UCSD-AML1 (cell line): ENCODE results near the gene SNRNP27.
A peak's percentile ranks its signal among the peaks of the same experiment; 100 is the strongest.
"Not testable (repeated sequence)": the region's sequence is repeated elsewhere in the genome, so short reads cannot be mapped to it uniquely, and the experiment has no call there.

Experiments used
- DNase-seq: peaks from one replicate; lab custom pipeline; 2025; ENCODE audit not compliant: unreplicated experiment; lab: John Stamatoyannopoulos, UW

Gene SNRNP27

DNA sequence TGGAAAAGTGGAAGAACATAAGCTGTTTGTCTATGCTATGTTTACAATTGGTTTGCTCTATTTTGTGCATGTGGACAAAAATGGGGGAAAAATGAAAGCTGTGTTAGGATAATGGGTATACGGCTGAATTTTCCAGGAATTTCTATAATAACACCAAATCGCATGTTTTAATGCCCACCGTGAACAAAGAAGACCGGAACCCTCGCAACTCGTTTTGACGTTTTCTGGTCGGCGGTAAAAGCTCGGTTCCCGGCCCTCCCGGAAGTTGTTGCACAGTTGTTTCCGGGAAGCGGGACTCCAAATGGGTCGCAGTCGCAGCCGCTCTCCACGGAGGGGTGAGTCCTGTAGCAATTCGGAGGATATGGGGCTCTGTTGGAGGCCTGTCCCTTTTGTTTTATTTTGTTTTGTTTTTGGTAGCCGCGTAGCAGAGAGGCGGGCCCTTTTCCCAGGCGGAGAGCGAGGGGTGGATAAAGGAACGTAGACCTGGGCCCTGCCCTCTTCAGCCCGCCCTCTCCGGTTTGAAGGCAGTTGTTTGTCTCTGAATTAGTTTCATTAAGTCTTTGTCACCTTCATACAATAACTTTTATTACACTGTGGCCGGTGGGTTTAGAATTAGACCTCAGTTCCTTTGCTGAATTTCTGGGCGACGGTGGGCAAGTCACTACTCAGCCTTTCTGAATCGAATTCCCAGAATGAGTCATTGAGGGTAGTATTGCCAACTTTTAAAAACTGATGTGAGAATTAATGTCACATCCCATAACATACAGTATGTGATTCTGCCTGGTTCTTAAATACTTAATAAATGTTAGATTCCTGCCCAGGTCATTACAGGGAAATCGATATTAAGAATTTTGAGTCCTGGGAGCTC is at the start of gene SNRNP27:
Gene SNRNP27, plus strand, starts transcription at position 273 of the 868 bp plus-strand sequence. Its CDS starts 29 bp downstream, at position 302.
- peak; percentile 78 for DNase-seq

DNA sequence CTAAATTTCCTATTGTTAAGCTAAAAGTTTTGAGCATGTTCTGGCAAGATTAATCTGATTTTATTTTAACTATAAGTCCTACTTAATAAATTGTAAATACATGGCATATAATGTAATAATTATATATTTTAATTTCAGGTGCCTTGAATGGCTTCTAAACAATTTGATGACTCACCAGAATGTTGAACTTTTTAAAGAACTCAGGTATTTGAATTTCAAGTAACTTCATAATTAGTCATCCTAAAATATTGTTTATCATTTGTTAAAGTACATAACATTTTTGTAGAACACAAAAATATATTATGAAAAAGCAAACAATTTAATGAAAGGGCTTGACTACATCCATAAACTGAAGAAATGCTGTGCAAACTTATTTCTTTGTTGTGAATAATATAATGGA is 49.8 kb upstream of the SNRNP27 start:
- DNase-seq = no peak

DNA sequence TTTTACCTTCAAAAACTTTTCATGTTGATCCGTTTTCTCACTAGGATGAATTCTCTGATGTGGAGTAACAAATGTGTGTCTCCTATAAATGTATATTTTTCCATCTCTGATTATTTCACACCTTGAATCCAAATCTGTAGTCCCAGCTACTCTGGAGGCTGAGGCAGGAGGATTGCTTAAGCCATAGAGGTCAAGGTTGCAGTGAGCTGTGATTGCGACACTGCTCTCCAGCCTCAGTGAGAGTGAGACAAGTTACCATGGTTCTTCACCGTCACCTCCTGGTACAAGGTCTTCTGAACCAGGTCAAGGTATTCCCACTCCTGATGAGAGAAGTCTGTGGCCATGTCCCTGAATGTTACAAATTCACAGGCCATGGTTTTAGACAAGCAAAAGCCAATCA is 49.2 kb upstream of the SNRNP27 start:
- no peak for DNase-seq

GRCh38 chr2:69846182-69847067 is 47.3 kb upstream of the SNRNP27 start:
- DNase-seq = no peak

GRCh38 chr2:69847068-69847828 is 46.5 kb upstream of the SNRNP27 start:
- DNase-seq = no peak

GRCh38 chr2:69848186-69848790 is 45.5 kb upstream of the SNRNP27 start:
- no peak for DNase-seq

DNA sequence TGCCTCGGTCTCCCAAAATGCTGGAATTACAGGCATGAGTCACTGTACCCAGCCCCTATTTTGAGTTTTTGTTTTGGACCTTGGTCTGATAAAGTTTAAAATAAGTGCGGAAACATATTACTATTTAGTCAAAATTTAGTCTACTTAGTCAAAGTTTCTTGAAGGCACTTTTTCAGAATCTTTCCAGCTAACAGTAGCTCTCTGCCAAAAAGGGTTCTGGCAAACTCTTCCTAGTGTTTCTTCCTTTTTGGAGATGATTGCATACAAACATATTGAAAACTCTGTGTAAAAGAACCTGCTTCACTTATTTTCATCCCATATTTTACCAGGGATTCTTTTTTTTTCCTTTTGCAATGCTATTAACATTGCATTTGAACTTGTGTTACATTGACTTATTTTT is 35.5 kb upstream of the SNRNP27 start:
- no peak for DNase-seq

DNA sequence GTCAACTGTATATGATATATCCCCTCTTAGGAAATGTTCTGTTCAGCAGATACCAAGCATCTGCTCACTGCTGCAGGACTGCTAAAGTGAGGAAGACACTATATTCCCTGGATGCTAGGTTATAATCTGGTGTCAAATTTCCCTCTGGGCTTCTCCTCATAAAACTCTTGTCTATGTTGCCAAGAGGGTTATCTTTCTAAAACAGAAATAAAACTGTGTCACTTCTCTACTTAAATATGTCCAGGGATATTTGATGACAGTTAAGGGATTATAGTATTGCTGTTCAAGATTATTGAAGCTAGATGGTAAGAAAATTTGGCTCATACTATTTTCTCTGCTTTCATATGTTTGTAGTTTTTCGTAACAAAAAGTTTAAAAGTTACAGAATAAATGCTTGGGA is 30.5 kb upstream of the SNRNP27 start:
- DNase-seq = no peak

- DNase-seq = no peak
These were observed 5.3 kb upstream of the SNRNP27 start for GRCh38 chr2:69888451-69888850.

- no peak for DNase-seq
These were observed 4.5 kb upstream of the SNRNP27 start for GRCh38 chr2:69889302-69889701.

DNA sequence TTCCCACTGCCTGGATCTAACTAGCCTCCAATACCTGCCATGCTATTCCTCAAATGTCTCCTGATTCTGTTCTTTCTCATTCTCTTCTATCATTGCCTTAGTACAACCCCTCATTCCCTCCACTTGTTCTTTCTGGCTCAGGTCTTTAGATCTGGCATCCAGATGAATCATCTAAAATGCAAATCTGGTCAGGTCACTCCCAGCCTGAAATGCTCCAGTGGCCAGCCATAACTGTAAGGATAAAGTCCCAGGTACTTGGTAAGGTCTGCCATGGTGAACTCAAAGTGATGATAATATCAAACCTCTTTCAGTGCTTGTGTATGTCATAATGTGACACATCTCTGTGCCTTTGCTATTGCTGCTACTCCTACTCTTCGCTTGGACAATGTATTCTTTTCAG is 2.9 kb upstream of the SNRNP27 start:
- DNase-seq = no peak

DNA sequence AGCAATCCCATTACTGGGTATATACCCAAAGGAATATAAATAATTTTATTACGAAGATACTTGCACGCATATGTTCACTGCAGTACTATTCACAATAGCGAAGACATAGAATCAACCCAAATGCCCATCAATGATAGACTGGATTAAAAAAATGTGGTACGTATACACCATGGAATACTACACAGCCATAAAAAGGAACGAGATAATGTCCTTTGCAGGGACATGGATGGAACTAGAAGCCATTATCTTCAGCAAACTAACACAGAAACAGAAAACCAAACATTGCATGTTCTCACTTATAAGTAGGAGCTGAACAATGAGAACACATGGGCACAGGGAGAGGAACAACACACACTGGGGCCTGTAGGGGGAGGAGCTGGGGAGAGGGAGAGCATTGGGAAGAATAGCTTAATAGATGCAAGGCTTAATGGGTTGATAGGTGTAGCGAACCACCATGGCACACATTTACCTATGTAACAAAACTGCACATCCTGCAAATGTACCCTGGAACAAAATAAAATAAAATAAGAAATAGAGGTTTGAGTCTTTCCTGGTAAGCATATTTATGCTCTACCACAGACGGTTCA is 825 bp upstream of the SNRNP27 start:
- DNase-seq = not testable (repeated sequence)

- DNase-seq = not testable (repeated sequence)
These were observed 981 bp downstream of the SNRNP27 start for GRCh38 chr2:69894737-69895136.

DNA sequence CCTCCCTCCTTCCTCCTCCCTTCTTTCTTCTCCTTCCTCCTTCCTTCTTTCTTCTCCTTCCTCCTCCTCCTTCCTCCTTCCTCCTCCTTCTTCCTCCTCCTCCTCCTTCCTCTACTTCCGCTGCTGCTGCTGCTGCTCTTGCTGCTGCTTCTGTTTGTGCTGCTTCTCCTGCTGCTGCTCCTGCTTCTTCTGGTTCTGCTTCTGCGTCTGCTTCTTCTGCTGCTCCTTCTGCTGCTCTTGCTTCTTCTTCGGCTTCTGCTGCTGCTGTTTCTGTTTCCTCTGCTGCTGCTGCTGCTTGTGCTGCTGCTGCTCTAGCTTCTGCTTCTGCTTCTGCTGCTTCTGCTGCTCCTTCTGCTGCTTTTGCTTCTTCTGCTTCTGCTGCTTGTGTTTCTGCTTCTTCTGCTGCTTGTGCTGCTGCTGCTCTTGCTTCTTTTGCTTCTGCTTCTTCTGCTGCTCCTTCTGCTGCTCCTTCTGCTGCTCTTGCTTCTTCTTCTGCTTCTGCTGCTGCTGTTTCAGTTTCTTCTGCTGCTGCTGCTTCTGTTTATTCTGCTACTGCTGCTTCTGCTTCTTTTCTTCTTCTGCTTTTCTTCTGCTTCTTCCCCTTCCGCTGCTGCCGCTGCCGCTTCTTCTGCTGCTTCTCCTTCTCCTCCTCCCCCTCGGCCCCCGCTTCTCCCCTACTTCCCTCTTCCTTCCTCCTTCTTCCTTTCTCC is 8.6 kb downstream of the SNRNP27 start:
- DNase-seq = peak; percentile 34

DNA sequence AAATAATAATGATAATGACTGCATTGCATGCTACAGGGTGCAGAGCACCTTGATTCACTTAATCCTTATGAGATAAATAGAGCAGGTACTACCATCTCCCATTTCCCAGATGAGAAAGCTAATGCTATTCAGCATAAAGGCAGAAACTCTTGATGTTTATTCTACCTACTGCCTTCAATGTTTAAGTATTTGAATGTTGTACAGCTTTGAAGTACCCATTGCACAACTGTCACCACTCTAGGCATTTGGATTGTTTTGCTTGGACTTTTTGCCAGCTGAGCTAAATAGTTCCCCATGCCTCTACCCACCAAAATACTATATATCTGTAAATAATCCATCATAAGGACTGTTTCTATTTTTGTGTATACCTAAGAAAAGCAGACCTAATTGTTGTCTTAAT is 13.5 kb downstream of the SNRNP27 start:
- DNase-seq = no peak

DNA sequence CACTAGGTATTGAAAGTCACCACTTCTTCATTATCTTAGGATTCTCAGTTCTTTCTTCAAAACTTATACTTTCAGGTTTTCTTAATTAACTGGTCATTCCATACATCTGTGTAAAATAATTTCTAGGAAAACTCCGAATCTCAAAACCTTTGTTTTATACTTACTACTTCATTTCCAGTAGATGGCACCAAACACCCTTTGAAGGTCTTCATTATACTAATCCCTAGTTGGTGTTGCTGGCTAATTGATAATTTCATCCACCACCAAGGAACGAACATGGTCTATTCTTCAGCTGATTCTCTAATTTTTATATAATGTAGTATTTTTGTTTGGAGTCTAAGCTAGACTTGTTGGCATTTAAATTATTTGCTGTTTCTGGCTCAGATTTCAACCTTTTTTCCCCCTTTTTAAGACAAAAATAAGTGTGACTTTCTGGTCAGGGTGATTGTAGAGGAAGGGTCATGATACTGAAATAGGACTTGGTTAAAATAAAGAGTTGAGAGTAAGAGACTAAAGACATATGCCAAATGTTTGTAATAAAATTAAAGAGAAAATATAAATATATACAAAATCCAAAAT is 18.3 kb downstream of the SNRNP27 start:
- no peak for DNase-seq

GRCh38 chr2:69914164-69914949 is 20.6 kb downstream of the SNRNP27 start:
- DNase-seq = peak; percentile 100
